Measurements from ENCODE around the gene ATXN7L3.

ATXN7L3 gene

GRCh38 chr17:44204441-44204882 is 4.8 kb upstream of the ATXN7L3 start:
- peaks cover 30 to 34% of the 10 kb centered on the region in 2 experiments for H3K36me3 ChIP-seq (ENCODE audit: control insufficient read depth in 1 of 2, insufficient read depth in 2 of 2, low read depth in 1 of 2, low read length in 2 of 2)
- peak; percentile 68 for DNase-seq
- H3K14ac ChIP-seq (ENCODE audit: low read length in 2 of 2) = no peak overlapping the region
- H3K4me3 ChIP-seq (ENCODE audit: insufficient read depth in 1 of 2, low read depth in 1 of 2, low read length in 2 of 2) = no peak overlapping the region
- H2AK5ac ChIP-seq (ENCODE audit: low read length, severe bottlenecking) = no peak overlapping the region
- H2BK120ac ChIP-seq (ENCODE audit: low read depth, low read length) = no peak overlapping the region
- peak overlapping the region; percentile 6 for H3K9ac ChIP-seq (ENCODE audit: low read length)
- peaks cover 19% of the 10 kb centered on the region for H3K79me1 ChIP-seq (replicated peaks; ENCODE audit: low read length, poor library complexity, severe bottlenecking)
- no peak overlapping the region for H2BK5ac ChIP-seq (ENCODE audit: low read depth, low read length, poor library complexity, severe bottlenecking)
- H3K4ac ChIP-seq (ENCODE audit: low read depth in 1 of 2, low read length in 2 of 2) = no peak overlapping the region
- H3K27ac ChIP-seq (ENCODE audit: low read length, poor library complexity, severe bottlenecking) = no peak overlapping the region
- no peak overlapping the region for H3K23ac ChIP-seq (ENCODE audit: low read length in 2 of 2)
- H3K27me3 ChIP-seq (ENCODE audit: control insufficient read depth in 1 of 2, insufficient read depth in 1 of 2, low read length in 2 of 2) = no peaks in the 10 kb centered on the region
- no peak overlapping the region for H3K4me2 ChIP-seq (ENCODE audit: low read length, poor library complexity, severe bottlenecking)
- peaks cover 11% of the 10 kb centered on the region for H3K4me1 ChIP-seq (ENCODE audit: control insufficient read depth, insufficient read depth, low read depth, low read length)
- H4K8ac ChIP-seq (ENCODE audit: low read length) = peak overlapping the region; percentile 8
- 48% methylated on average over 5 of the region's 5 CpGs for WGBS
- no peak overlapping the region for H3K18ac ChIP-seq (ENCODE audit: low read depth in 1 of 2, low read length in 2 of 2)
- H2BK15ac ChIP-seq (ENCODE audit: low read depth, poor library complexity, severe bottlenecking) = no peak overlapping the region
- H4K91ac ChIP-seq (ENCODE audit: low read length) = no peak overlapping the region
- no peaks in the 10 kb centered on the region for H3K9me3 ChIP-seq (ENCODE audit: control insufficient read depth, low read length)
- peak overlapping the region in 1 of 2 experiments; percentile 3 for H2BK12ac ChIP-seq (ENCODE audit: low read length in 2 of 2)
- H2AFZ ChIP-seq (ENCODE audit: low read depth, low read length) = no peak overlapping the region

GRCh38 chr17:44203731-44204440 is 4.2 kb upstream of the ATXN7L3 start:
- Histone ChIP-seq H3K4ac (ENCODE audit: low read depth in 1 of 2, low read length in 2 of 2) (no peak overlapping the region), H4K91ac (ENCODE audit: low read length) (no peak overlapping the region), H3K27ac (ENCODE audit: low read length, poor library complexity, severe bottlenecking) (no peak overlapping the region), H3K4me1 (ENCODE audit: control insufficient read depth, insufficient read depth, low read depth, low read length) (peaks cover 11% of the 10 kb centered on the region), H3K4me2 (ENCODE audit: low read length, poor library complexity, severe bottlenecking) (no peak overlapping the region), H4K8ac (ENCODE audit: low read length) (peak overlapping the region; percentile 8), H2BK5ac (ENCODE audit: low read depth, low read length, poor library complexity, severe bottlenecking) (no peak overlapping the region), H2AK5ac (ENCODE audit: low read length, severe bottlenecking) (no peak overlapping the region), H2BK12ac (ENCODE audit: low read length in 2 of 2) (peak overlapping the region in 1 of 2 experiments; percentile 3), H2AFZ (ENCODE audit: low read depth, low read length) (no peak overlapping the region), H3K18ac (ENCODE audit: low read depth in 1 of 2, low read length in 2 of 2) (peak overlapping the region in 1 of 2 experiments; percentile 55), H3K79me1 (replicated peaks; ENCODE audit: low read length, poor library complexity, severe bottlenecking) (peaks cover 16% of the 10 kb centered on the region), H3K4me3 (ENCODE audit: insufficient read depth in 1 of 2, low read depth in 1 of 2, low read length in 2 of 2) (peak overlapping the region in 1 of 2 experiments; percentile 28), H3K14ac (ENCODE audit: low read length in 2 of 2) (no peak overlapping the region), H2BK120ac (ENCODE audit: low read depth, low read length) (no peak overlapping the region), H3K36me3 (ENCODE audit: control insufficient read depth in 1 of 2, insufficient read depth in 2 of 2, low read depth in 1 of 2, low read length in 2 of 2) (peaks cover 25 to 28% of the 10 kb centered on the region in 2 experiments), H3K9ac (ENCODE audit: low read length) (peak overlapping the region; percentile 42), H3K9me3 (ENCODE audit: control insufficient read depth, low read length) (no peaks in the 10 kb centered on the region), H2BK15ac (ENCODE audit: low read depth, poor library complexity, severe bottlenecking) (no peak overlapping the region), H3K23ac (ENCODE audit: low read length in 2 of 2) (no peak overlapping the region), H3K27me3 (ENCODE audit: control insufficient read depth in 1 of 2, insufficient read depth in 1 of 2, low read length in 2 of 2) (no peaks in the 10 kb centered on the region)
- WGBS = 67% methylated on average over 9 of the region's 9 CpGs
- peak; percentile 51 for DNase-seq

GRCh38 chr17:44202756-44203155 is 3.1 kb upstream of the ATXN7L3 start:
- H2AK5ac ChIP-seq (ENCODE audit: low read length, severe bottlenecking) = no peak overlapping the region
- H3K18ac ChIP-seq (ENCODE audit: low read depth in 1 of 2, low read length in 2 of 2) = no peak overlapping the region
- H2BK15ac ChIP-seq (ENCODE audit: low read depth, poor library complexity, severe bottlenecking) = no peak overlapping the region
- H4K8ac ChIP-seq (ENCODE audit: low read length) = no peak overlapping the region
- H3K4me3 ChIP-seq (ENCODE audit: insufficient read depth in 1 of 2, low read depth in 1 of 2, low read length in 2 of 2) = no peak overlapping the region
- H3K14ac ChIP-seq (ENCODE audit: low read length in 2 of 2) = no peak overlapping the region
- no peak overlapping the region for H3K23ac ChIP-seq (ENCODE audit: low read length in 2 of 2)
- DNase-seq = no peak
- 90% methylated on average over 4 of the region's 4 CpGs for WGBS
- H2BK12ac ChIP-seq (ENCODE audit: low read length in 2 of 2) = peak overlapping the region in 1 of 2 experiments; percentile 1
- H4K91ac ChIP-seq (ENCODE audit: low read length) = no peak overlapping the region
- no peak overlapping the region for H2AFZ ChIP-seq (ENCODE audit: low read depth, low read length)
- no peaks in the 10 kb centered on the region for H3K9me3 ChIP-seq (ENCODE audit: control insufficient read depth, low read length)
- peaks cover 14% of the 10 kb centered on the region for H3K4me1 ChIP-seq (ENCODE audit: control insufficient read depth, insufficient read depth, low read depth, low read length)
- H2BK120ac ChIP-seq (ENCODE audit: low read depth, low read length) = no peak overlapping the region
- peak overlapping the region; percentile 42 for H3K9ac ChIP-seq (ENCODE audit: low read length)
- no peaks in the 10 kb centered on the region for H3K27me3 ChIP-seq (ENCODE audit: control insufficient read depth in 1 of 2, insufficient read depth in 1 of 2, low read length in 2 of 2)
- H3K4me2 ChIP-seq (ENCODE audit: low read length, poor library complexity, severe bottlenecking) = no peak overlapping the region
- H3K4ac ChIP-seq (ENCODE audit: low read depth in 1 of 2, low read length in 2 of 2) = no peak overlapping the region
- no peak overlapping the region for H2BK5ac ChIP-seq (ENCODE audit: low read depth, low read length, poor library complexity, severe bottlenecking)
- no peak overlapping the region for H3K27ac ChIP-seq (ENCODE audit: low read length, poor library complexity, severe bottlenecking)
- H3K36me3 ChIP-seq (ENCODE audit: control insufficient read depth in 1 of 2, insufficient read depth in 2 of 2, low read depth in 1 of 2, low read length in 2 of 2) = peaks cover 16 to 17% of the 10 kb centered on the region in 2 experiments
- H3K79me1 ChIP-seq (replicated peaks; ENCODE audit: low read length, poor library complexity, severe bottlenecking) = peaks cover 13% of the 10 kb centered on the region

- peak overlapping the region; percentile 82 for H2AK5ac ChIP-seq (ENCODE audit: low read length, severe bottlenecking)
- peak overlapping the region in 1 of 2 experiments; percentile 91 for H3K14ac ChIP-seq (ENCODE audit: low read length in 2 of 2)
- H3K27ac ChIP-seq (ENCODE audit: low read length, poor library complexity, severe bottlenecking) = peak overlapping the region; percentile 91
- DNase-seq = no peak
- no peak overlapping the region for H2BK5ac ChIP-seq (ENCODE audit: low read depth, low read length, poor library complexity, severe bottlenecking)
- H3K4me3 ChIP-seq (ENCODE audit: insufficient read depth in 1 of 2, low read depth in 1 of 2, low read length in 2 of 2) = peak overlapping the region; percentile 79 to 81
- H3K4me1 ChIP-seq (ENCODE audit: control insufficient read depth, insufficient read depth, low read depth, low read length) = peaks cover 20% of the 10 kb centered on the region
- peak overlapping the region; percentile 59 for H2BK120ac ChIP-seq (ENCODE audit: low read depth, low read length)
- H3K18ac ChIP-seq (ENCODE audit: low read depth in 1 of 2, low read length in 2 of 2) = peak overlapping the region; percentile 95 to 98
- WGBS = 11% methylated on average over 30 of the region's 36 CpGs
- H3K36me3 ChIP-seq (ENCODE audit: control insufficient read depth in 1 of 2, insufficient read depth in 2 of 2, low read depth in 1 of 2, low read length in 2 of 2) = peaks cover 19 to 21% of the 10 kb centered on the region in 2 experiments
- peak overlapping the region; percentile 88 for H3K9ac ChIP-seq (ENCODE audit: low read length)
- no peaks in the 10 kb centered on the region for H3K27me3 ChIP-seq (ENCODE audit: control insufficient read depth in 1 of 2, insufficient read depth in 1 of 2, low read length in 2 of 2)
- peak overlapping the region in 1 of 2 experiments; percentile 57 for H3K23ac ChIP-seq (ENCODE audit: low read length in 2 of 2)
- H2BK15ac ChIP-seq (ENCODE audit: low read depth, poor library complexity, severe bottlenecking) = peak overlapping the region; percentile 68
- H3K4me2 ChIP-seq (ENCODE audit: low read length, poor library complexity, severe bottlenecking) = peak overlapping the region; percentile 87
- peak overlapping the region; percentile 94 for H4K91ac ChIP-seq (ENCODE audit: low read length)
- peaks cover 10% of the 10 kb centered on the region for H3K79me1 ChIP-seq (replicated peaks; ENCODE audit: low read length, poor library complexity, severe bottlenecking)
- H3K4ac ChIP-seq (ENCODE audit: low read depth in 1 of 2, low read length in 2 of 2) = peak overlapping the region; percentile 98 to 99
- H4K8ac ChIP-seq (ENCODE audit: low read length) = peak overlapping the region; percentile 98
- H2AFZ ChIP-seq (ENCODE audit: low read depth, low read length) = peak overlapping the region; percentile 78
- no peaks in the 10 kb centered on the region for H3K9me3 ChIP-seq (ENCODE audit: control insufficient read depth, low read length)
- peak overlapping the region in 1 of 2 experiments; percentile 93 for H2BK12ac ChIP-seq (ENCODE audit: low read length in 2 of 2)
Measured at GRCh38 chr17:44200478-44201155, 933 bp upstream of the ATXN7L3 start.

All from mesenchymal stem cell (in vitro differentiated cells and primary cell).